HG03066 (cell line): Measurements from ENCODE around the gene IL12RB2.

Experiments
- ATAC-seq: cut with Tn5 transposase; IDR thresholded peaks from one replicate; pipeline ENCODE4 v1.9.1; 2021; ENCODE audit warnings: low read depth; ENCODE audit not compliant: unreplicated experiment

The IL12RB2 gene

GRCh38 chr1:67312615-67313014 lies 4.9 kb downstream of the IL12RB2 start:
- no peak for ATAC-seq

GRCh38 chr1:67313934-67314671 lies 6.4 kb downstream of the IL12RB2 start:
- ATAC-seq: no peak

- ATAC-seq: no peak
Observed at GRCh38 chr1:67314696-67315095, 7.0 kb downstream of the IL12RB2 start.

- no peak for ATAC-seq
Observed at GRCh38 chr1:67316180-67316902, 8.7 kb downstream of the IL12RB2 start.

GRCh38 chr1:67316918-67317317 lies 9.2 kb downstream of the IL12RB2 start:
- no peak for ATAC-seq

GRCh38 chr1:67317803-67318202 lies 10.1 kb downstream of the IL12RB2 start:
- no peak for ATAC-seq

- ATAC-seq: no peak
Observed at GRCh38 chr1:67322442-67322841, 14.8 kb downstream of the IL12RB2 start.

- ATAC-seq: no peak
Observed at GRCh38 chr1:67323087-67323486, 15.4 kb downstream of the IL12RB2 start.

GRCh38 chr1:67324068-67324467 lies 16.4 kb downstream of the IL12RB2 start:
- no peak for ATAC-seq

- no peak for ATAC-seq
Observed at GRCh38 chr1:67327864-67328466, 20.3 kb downstream of the IL12RB2 start.

- peak; percentile 95 for ATAC-seq
Observed at GRCh38 chr1:67332653-67333529, 25.2 kb downstream of the IL12RB2 start.

- no peak for ATAC-seq
Observed at GRCh38 chr1:67333603-67334002, 25.9 kb downstream of the IL12RB2 start.

- ATAC-seq: no peak
Observed at GRCh38 chr1:67335411-67335810, 27.7 kb downstream of the IL12RB2 start.

GRCh38 chr1:67336157-67336556 lies 28.5 kb downstream of the IL12RB2 start:
- ATAC-seq: no peak

- ATAC-seq: no peak
Observed at GRCh38 chr1:67336783-67337182, 29.1 kb downstream of the IL12RB2 start.

GRCh38 chr1:67338642-67339041 lies 31.0 kb downstream of the IL12RB2 start:
- ATAC-seq: peak; percentile 43

GRCh38 chr1:67339623-67340343 lies 32.1 kb downstream of the IL12RB2 start:
- peak; percentile 36 for ATAC-seq

- peak; percentile 37 for ATAC-seq
Observed at GRCh38 chr1:67342076-67342890, 34.6 kb downstream of the IL12RB2 start.

- ATAC-seq: no peak
Observed at GRCh38 chr1:67345556-67345955, 37.9 kb downstream of the IL12RB2 start.
